NCI-H128 (cell line): ENCODE measurements around the gene GPS1.

Experiments used
- DNase-seq: peaks from one replicate; lab custom pipeline; 2025; ENCODE audit not compliant: unreplicated experiment; lab: John Stamatoyannopoulos, UW

GPS1 gene

DNA sequence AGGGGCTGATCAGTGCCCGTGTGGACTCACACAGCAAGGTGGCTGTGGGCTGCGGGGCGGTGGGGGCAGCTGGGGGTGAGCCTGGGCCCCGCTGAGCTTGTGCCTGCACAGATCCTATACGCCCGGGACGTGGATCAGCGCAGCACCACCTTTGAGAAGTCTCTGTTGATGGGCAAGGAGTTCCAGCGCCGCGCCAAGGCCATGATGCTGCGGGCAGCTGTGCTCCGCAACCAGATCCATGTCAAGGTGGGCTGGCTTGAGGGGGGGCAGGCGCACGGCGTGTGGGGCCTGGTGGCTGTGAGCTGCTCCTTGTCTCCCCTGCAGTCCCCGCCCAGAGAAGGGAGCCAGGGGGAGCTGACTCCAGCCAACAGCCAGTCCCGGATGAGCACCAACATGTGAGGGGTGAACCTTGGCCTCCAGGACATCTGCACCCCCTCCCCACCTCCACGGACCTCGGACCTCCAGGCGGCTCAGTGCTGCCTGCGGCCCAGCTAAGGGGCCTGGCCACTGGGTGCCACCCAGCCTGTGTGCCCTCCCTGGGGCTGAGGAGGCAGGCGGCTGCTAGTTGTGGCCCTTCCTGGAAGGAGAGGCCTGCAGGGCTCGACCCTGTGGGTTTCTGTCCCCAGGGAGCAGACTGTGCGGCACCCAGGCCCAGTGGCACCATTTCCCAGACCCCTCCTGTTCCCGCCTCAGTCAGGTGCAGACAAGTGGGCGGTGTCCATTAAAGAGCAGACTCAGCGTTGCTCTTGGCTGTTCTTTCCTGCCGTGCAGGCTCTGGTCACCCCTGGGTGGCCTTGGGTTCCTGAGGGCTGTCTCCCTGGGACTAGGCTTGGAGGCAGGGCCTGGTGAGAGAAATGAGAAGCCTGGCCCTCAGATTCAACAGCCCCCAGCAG, 5.3 kb downstream of the GPS1 start:
- no peak for DNase-seq

DNA sequence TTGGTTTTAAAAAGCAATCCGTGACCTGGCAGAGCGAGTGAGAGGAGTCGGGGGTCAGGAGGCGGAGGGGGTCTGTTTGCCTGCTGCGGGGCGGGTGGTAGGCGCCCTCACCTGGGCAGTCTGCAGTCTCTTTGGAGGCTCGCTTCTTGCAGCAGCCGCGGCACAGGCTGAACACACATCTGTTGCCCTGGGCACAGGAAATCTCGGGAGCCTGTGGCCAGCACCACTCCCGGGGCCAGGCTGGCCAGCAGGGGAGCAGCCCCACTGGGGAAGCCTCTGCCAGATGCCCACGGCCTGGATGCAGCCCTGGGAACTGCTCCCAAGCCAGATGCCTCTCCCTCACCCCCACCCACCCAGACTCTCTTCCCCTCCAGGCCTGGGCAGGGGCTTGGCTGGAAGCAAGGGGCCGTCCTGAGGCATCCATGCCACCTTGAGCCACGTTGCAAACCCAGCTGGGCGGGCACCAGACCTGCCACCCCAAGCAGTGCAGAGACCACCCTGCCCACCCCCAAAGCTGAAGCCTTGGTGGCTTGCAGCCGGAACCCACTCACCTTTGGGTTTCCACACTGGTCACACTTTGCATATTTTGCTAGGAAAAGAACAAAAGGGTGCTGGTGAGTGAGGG, 6.6 kb downstream of the GPS1 start:
- no peak for DNase-seq

DNA sequence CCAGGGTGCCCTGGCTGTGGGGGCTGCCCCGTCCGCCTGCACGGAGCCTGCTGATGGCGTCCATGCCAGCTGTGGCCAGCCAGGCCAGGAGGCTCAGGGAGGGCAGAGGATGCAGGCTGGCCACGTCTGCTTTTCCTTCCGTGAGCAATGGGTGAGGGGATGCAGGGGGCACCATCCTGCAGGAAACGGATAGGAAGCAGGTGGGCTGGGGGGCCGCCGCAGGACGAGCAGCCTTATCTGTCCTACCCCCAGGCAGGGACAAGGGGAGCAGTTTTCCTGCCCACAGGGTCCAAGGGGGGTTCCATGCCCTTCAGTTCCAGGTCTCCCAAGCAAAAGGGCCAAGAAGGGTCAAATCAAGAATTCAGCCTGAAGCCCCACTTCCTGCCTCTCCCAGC, 7.2 kb downstream of the GPS1 start:
- DNase-seq = no peak

DNA sequence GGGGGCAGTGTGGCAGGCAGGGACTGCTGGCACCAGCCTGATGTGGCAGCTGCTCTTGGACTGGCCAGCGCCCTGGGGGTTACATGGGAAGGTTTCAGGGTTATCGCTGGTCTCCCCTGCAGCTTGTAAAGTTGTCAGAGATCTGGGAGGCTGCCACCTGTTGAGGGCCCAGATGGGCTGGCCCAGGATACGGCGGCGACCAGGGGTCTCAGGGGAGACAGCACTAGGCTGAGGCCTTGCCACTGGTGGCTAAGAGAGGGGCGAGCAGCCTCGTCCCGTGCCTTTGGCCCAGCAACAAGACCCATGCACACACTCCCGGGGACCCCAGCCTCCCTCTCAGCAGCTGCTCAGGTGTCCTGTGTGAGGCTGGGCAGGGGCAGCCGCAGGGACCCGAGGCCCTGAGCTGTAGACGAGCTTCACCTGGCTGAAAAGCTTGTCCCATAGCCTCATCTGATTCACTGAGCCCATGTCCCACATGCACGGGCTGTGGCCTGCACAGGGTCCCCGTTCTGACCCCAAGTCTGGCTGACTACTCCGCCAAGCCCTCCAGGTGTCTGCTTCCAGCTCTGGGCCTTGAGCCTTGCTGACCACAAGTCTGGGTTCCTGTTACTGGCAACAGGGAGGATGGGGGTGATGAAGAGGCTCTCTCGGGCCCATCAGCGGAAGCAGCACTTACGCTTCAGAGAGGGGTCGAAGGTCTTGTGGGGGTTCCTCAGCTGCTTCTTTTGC, 7.7 kb downstream of the GPS1 start:
- DNase-seq = no peak

DNA sequence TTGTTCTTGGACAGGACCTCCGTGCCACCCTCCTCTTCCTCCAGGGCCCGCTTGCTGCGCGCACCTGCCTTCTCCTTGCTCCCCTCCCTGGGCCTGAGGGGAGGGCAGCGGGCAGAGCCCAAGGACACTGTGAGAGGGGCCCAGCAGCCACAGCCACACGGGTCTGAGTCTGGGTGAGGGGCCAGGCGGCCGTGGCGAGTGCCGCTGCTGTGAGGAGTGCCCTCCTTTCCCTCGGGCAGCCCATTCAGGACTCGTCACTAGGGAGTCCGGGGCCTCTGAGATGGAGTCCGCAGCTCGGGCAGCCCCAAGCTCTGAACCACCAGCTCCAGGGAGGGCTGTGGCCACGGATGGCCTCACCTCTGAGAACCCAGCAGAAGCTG, 8.3 kb downstream of the GPS1 start:
- DNase-seq = no peak

DNA sequence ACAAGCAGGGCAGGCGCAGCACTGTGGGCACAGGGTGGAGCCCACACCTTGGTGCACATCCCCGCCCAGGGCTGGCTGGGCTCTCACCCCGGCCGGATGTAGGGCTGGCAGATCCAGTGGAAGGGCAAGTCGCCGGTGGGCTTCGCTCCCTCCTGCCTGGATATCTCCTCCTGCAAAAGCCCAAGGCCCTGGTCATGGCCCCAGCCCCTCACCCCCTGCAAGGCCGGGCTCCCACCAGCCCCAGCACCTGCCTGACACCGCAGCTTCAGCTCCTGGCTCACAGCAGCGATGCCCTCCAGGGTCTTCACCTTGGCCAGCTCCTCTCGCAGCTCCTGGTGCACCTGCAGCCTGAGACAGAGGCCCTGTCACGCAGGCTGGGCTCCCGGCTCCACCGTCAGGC, 8.9 kb downstream of the GPS1 start:
- DNase-seq = no peak

DNA sequence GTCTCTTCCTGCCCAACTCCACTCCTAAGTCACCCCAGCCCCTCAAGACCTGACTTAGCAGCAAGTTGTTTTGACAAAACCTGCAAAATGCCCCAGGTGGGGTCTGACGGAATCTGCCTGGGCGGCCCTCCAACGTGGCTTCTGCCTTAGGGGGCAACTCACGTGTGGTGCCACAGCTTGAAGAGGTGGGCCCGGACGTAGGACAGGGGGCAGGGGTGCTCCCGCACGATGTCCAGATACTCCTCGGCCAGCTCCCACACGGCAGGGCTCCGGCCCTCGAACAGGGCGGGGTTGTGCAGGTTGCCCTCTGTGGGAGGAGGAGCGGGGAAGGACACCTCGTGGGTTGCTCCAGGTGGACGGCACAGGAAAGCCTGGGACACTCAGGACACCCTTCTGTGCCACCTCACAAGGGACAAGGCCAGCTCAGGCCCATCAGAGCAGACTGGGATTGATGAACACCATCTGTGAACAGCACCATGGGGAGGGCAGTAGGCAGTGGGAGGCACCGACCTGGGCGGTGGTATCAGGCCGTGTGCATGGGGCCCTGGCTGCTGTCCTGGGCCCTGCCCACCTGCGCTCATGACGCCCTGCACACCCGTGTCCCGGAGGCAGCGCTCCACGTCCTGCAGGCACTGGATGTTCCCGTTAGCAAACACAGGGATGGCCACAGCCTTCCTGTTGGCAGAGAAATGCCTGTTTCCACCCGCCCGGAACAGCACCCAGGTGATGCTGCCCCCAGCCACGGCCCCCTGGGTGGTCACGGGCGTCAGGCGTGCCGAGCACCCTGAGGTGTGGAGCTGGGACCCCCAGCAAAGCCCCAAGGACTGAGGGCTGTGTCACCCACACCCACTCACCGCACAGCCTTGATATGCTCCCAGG, 9.6 kb downstream of the GPS1 start:
- DNase-seq = no peak

DNA sequence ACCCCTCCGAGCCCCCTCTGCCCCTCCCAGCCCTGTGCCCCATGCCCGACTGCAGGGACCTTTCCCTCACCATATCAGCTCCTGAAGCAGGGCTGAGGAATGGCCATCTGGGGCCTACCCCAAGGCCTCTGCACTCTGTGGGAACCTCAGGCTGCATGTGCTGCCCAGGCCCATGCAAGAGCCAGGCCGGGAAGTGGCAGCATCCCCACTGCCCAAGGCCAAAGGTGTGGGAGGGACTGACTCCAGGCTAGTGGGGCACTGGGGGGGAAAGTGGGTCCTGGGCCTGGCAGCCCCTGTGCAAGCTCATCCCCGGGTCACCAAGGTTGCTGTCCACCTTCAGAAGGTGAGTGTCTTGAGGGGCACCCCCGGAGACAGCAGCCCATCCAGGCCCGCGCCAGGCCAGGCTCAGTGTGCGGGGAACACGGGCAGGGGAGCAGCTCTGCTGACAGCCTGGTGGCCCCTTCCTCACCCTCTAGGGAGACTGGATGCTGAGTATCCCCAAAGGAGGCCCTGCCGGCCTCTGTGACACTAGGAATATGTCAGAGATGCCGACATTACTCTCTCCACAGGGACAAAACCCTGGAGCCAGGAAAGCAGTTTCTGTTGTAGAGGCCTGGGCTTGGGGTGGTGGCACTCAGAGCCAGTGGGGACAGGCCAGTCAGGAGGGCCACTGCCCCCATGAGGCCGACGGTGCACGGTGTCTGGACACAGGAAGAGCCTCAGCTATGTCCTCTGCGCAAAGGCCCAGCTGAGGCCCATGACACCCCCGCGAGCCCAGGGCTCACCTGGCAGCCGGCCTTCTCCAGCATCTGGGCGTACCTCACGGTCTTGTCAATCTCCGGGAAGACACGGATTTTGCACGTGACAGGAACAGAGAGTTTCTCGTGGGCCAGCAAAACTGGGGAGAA, 10.6 kb downstream of the GPS1 start:
- no peak for DNase-seq

DNA sequence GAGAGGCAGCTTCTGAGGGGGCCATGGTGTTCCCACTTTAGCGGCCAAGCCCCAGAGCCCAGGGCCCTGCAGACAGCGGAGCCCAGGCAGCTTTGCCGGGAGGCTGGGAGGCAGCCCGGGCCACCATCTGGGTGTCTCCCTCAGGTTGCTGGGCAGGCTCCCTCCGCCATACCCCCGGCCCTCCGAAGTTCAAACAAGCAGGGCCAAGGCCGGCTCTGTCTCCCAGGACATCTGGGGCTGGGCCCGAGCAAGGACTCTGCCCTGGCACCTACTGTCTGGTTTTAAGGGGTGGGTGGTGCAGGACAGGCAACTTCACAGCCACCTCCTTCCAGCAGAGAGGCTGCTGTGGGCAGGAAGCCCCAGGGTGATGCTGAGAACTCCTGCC, 11.3 kb downstream of the GPS1 start:
- no peak for DNase-seq

DNA sequence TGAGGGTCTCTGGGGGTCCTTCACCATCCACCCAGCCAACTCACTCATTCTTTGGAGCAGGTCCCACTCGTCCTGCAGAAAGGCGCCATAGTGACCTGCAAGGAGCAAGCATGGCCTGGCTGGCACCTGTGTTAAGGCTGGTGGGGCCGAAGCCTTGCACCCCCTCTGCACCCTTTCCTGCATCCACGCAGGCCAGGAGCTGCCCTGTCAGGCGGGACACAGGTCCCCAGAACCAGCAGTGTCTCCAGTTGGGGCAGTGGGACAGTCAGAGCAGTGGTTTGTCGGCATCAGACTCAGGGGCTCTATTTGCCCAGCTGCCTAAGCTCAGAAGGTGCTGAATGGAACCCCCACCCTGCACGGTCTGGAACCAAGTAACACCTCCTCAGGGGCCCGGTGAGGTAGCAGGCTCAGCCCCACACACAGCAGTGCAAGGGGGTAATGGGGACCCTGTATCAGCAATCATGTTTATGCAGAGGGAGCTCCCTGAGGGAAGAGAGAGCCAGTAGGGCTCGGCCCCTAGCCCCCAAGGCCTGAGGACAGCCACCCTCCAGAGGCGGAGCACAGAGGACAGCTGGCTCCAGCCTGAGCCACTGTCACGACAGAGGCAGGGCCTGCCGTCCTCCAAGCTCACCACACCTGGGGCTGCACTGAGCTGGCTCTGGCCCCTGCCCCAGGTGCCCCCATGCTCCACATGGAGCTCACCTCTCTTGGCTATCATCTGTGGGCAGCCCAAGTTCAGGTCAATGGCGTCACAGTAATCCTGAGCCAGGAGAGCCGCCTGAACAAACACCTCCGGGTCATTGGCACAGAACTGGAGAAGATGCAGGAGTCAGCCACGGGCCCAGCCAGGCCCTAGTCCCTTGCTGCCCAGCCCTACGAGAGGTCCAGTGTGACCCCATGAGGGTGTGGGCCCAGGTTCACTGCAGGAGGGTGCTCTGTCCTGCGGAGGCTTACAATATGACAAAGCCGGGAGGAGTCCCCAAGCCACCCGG, 12.0 kb downstream of the GPS1 start:
- no peak for DNase-seq

DNA sequence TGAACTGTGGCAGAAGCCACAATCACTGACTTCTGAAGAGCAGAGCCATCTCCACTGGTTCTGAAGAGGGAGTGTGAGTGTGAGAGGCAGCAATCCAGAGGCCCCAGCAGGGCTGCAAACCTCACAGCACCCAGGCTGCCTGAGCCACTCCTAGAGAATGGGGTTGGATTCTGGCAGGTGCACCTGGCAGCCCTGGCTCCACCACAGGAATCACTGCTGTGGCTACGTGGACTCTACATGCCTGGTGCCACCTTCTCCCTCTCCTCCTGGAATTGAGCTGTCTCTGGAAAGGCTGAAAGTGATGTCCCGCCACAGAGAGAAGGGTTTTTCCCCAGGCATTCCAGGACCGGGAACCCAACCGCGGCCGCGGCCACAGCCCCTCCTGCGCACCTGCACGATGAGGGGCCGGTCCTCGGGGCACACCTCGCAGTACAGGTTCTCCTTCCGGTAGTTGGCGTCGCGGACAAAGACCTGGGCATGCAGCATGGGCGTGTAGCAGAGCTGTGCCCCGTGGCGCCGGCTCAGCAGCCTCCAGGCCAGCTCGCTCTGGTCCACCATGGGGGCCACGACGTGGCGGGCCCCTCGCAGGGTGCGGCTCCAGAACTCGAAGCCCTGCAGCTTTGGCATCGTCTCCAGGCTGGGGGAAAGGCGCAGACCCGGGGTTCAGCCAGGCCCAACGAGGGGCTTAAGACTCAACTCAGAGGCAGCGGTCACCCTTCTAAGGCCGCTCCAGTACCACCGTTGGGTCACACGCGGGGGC, 12.9 kb downstream of the GPS1 start:
- no peak for DNase-seq

DNA sequence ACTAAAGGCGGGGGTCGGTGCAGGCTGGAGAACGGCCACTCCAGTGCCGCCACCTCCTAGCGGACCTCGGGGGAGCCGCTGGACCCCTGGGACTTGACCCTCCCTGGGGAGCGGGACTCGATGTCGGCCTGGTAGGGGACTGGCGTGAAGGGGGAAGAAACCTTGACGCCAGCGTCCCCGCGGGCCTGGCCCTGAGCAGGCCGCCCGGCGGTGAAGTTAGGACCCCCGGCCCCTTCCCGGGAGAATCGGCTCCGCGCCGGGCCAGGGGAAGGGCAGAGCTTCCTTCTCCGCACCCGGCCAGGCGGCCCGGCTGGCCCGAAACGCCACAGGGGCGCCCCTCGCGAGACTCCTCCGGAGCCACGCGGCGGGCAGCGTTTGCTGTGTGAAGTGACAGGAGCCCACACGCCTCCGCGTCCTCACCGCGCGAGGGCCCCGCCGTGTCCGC, 13.5 kb downstream of the GPS1 start:
- no peak for DNase-seq

DNA sequence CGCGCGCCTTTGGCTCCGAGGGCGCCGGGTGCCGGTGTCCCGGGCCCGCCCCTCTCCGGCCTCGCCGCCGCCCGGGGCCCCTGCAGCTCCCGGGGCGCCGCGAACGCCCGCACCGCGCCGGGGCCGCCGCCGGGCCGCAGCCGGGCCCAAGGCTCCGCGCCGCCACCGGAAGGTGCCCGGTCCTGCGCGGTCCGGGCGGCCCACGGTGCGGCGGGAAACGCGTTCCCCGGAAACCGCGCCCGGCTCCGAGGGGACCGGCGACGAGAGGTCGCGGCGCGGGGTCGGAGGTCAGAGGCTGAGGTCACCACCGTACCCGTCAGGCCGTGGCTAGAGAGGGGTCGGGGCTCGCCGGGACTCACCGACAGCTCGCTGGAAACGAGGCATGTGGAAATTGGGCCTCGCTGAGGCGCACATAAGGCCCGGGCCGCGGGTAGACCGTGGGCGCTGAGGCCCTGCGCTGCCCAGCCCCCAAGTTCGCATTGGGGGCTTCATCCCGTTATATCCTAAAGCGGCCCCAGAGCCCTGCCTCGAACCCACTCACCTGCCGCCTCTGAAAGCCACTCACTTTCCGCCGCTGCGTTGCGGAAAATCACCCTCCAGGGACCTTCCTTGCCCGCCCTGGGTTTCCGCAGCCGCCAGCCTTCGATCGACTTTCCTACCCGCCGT, 14.1 kb downstream of the GPS1 start, which contains the start of gene DUS1L:
TSS of gene DUS1L (minus strand) at position 167 of the 666 bp plus-strand sequence. CDS start 745 bp downstream, outside the sequence.
- DNase-seq = no peak

DNA sequence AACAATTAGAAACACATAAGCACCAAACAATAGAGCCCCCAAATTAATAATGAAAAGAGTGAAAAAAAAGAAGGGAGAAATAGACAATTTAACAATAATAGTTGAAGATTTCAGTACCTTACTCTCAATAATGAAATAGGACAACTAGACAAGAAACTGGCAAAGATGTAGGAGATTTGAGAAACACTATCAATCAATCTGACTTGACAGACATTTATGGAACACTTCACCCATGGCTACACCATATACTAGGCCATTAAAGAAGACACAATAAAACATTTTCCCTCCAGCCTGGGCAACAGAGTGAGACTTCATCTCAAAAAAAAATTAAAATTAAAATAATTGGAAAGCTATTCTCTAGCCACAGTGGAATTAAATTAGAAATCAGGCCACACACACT, 18.9 kb downstream of the GPS1 start:
- DNase-seq = no peak

DNA sequence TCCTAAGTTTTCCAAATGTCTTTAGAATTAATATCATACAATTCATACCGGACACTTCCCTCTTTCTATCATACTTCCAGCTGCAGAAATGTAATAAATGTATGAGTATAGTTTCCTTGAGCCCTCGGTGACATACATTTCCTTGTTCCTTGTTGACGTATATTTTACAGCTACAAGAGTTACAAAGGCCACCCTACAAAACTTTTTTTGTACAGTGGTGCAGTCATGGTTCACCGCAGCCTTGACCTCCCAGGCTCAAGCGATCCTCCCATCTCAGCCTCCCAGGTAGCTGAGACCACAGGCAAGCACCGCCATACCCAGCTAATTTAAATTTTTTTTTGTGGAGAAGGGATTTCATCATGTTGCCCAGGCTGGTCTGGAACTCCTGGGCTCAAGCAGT, 21.1 kb downstream of the GPS1 start:
- DNase-seq = no peak

DNA sequence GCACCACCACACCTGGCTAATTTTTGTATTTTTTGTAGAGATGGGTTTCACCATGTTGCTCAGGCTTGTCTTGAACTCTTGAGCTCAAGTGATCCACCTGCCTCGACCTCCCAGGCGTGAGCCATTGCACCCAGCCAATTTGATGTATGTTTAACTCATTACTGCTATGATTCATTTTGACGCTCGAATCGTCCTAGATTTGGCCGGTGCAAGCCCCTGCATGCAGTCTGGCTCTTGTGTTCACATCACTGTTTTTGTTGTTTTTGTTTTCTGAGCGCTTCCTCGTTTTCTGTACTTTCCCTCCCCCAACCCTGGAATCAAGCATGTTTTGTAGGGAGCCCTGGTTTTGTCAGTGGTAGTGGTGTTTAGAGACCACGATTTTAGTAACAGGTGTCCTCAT, 21.7 kb downstream of the GPS1 start:
- no peak for DNase-seq

DNA sequence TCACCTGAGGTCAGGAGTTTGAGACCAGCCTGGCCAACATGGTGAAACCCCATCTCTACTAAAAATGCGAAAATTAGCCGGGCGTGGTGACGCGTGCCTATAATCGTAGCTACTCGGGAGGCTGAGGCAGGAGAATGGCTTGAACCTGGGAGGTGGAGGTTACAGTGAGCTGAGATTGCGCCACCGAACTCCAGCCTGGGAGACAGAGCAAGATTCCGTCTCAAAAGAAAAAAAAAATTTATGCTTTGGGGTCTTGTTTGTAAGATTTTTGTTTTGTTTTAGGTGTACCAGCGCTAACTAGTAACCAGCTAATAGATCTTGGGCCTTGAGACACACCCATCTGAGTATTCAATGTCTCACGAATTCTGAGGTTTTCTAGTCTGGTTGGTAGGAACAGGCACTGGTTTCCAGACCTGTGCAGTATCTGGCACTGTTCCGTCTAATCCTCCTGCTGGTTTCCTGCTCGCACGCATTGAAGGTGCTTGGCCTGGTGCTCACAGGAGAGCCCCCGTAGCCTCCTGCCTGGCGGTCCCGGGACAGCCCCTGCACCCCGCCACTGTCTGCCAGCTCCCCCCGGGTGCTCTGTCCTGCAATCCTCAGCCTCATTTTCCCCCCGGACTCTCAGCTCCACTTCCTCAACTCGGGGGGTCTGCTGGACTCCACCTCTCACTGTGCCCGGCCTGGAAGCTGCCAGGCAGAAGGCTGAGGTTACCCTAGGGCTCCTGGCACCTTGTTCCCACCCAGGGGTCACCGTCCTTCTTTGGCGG, 24.5 kb downstream of the GPS1 start:
- DNase-seq = no peak
